Natural killer cell (primary cell): Measurements from ENCODE around the gene MFSD2A. TPM values are rescaled to one million over a fixed set of nuclear protein-coding genes. Genes with fewer than 3 reads are reported as not detected.

Source experiments
- ATAC-seq, 3 donors: fragments of 150-1000 bp in 2 of 3; fragments of 200-7000 bp in 1 of 3; cut with Tn5 transposase; 1 replicate in 1 of 3; 2 replicates in 2 of 3; pipeline ENCODE4 v1.10.0; 2021; ENCODE audit warnings: mild to moderate bottlenecking in 2 of 3, moderate library complexity in 2 of 3
- DNase-seq, 2 donors: peaks; one replicate each; pipeline versions ENCODE4 v3.0.0 to v3.0.0-alpha.2; 2013 to 2021; ENCODE audit warnings: mixed read lengths in 1 of 2
- H3K27ac ChIP-seq: one replicate; pipeline ENCODE4 v1.5.1; 2013; ENCODE audit warnings: mild to moderate bottlenecking, low read length
- H3K27me3 ChIP-seq: one replicate; pipeline ENCODE4 v1.6.1; 2013; ENCODE audit warnings: low read length; ENCODE audit not compliant: control insufficient read depth, insufficient read depth
- H3K36me3 ChIP-seq: one replicate; pipeline ENCODE4 v1.6.1; 2013; ENCODE audit warnings: low read length; ENCODE audit not compliant: control insufficient read depth, insufficient read depth
- H3K4me1 ChIP-seq: one replicate; pipeline ENCODE4 v1.6.1; 2013; ENCODE audit warnings: low read length; ENCODE audit not compliant: control insufficient read depth, insufficient read depth
- H3K4me3 ChIP-seq: one replicate; pipeline ENCODE4 v1.5.1; 2013; ENCODE audit warnings: low read length
- H3K9me3 ChIP-seq: one replicate; pipeline ENCODE4 v1.6.1; 2013; ENCODE audit warnings: low read length; ENCODE audit not compliant: control insufficient read depth, insufficient read depth
- H3K27ac Mint-ChIP-seq, 2 donors: one replicate each; pipeline ENCODE4 v1.8.0; 2022; ENCODE audit warnings: mild to moderate bottlenecking in 2 of 2, mixed read lengths in 2 of 2, moderate library complexity in 1 of 2
- H3K27me3 Mint-ChIP-seq, 2 donors: one replicate each; pipeline ENCODE4 v1.8.0; 2022; ENCODE audit warnings: low read depth in 2 of 2, mixed read lengths in 2 of 2
- H3K36me3 Mint-ChIP-seq: one replicate; pipeline ENCODE4 v1.8.0; 2022; ENCODE audit warnings: mixed read lengths
- H3K4me1 Mint-ChIP-seq, 2 donors: one replicate each; pipeline ENCODE4 v1.8.0; 2022; ENCODE audit warnings: mixed read lengths in 2 of 2
- H3K4me3 Mint-ChIP-seq: one replicate; pipeline ENCODE4 v1.8.0; 2022; ENCODE audit warnings: mild to moderate bottlenecking, moderate library complexity, mixed read lengths
- H3K9me3 Mint-ChIP-seq, 2 donors: one replicate each; pipeline ENCODE4 v1.8.0; 2022; ENCODE audit warnings: mixed read lengths in 2 of 2
- CTCF ChIP-seq: fragments of 200-600 bp; IDR thresholded peaks from one replicate; pipeline ENCODE4 v1.8.0; 2022; ENCODE audit warnings: antibody characterized with exemption
- WGBS: methylation state at CpG from one replicate; pipeline ENCODE4 v1.1.7; 2013; ENCODE audit warnings: missing lambda C conversion rate; ENCODE audit not compliant: insufficient coverage; 5-methylcytosine and 5-hydroxymethylcytosine counted together
- intact Hi-C: fragments of 100-400 bp; cut with micrococcal nuclease; formaldehyde crosslinking; loops from one replicate; pipeline ENCODE4 v1.14.2; 2022
- total RNA-seq, 4 donors: library from RNA; stranded (reverse); fragments of 120-200 nt in 1 of 4; gene quantifications; one replicate each; pipeline versions ENCODE4 v1.2.3 to v1.2.4, GENCODE V29; 2013 to 2022

The MFSD2A gene
- total RNA-seq, 3 donors from 2014 or later (not counting 1 experiment from before 2014, with no cell fraction given) = 2.8 to 4.4 (median 3.7) TPM

GRCh38 chr1:39951926-39952325 is 3.0 kb upstream of the MFSD2A start:
- ATAC-seq = no peak
- peaks cover 20% of the 10 kb centered on the region for H3K4me1 ChIP-seq
- Mint-ChIP-seq H3K27me3 (peaks cover 0 to 3% of the 10 kb centered on the region in 2 donors), H3K9me3 (no peaks in the 10 kb centered on the region), H3K4me1 (peaks cover 20 to 22% of the 10 kb centered on the region in 2 donors), H3K36me3 (no peaks in the 10 kb centered on the region), H3K4me3 (no peak overlapping the region), H3K27ac (no peak overlapping the region)
- no peak overlapping the region for H3K27ac ChIP-seq
- no peak overlapping the region for H3K4me3 ChIP-seq
- H3K36me3 ChIP-seq = no peaks in the 10 kb centered on the region
- TF ChIP-seq CTCF = no peak
- H3K27me3 ChIP-seq = no peaks in the 10 kb centered on the region
- intact Hi-C loops = no loop called here
- no peak for DNase-seq
- 100% methylated on average over 1 of the region's 3 CpGs for WGBS
- no peaks in the 10 kb centered on the region for H3K9me3 ChIP-seq

GRCh38 chr1:39952359-39953110 is 2.4 kb upstream of the MFSD2A start:
- intact Hi-C loops = no loop called here

GRCh38 chr1:39954324-39954869 is 548 bp upstream of the MFSD2A start:
- Mint-ChIP-seq H3K4me1 (peaks cover 20 to 22% of the 10 kb centered on the region in 2 donors), H3K36me3 (no peaks in the 10 kb centered on the region), H3K27ac (peak overlapping the region in 1 of 2 donors; percentile 12), H3K9me3 (no peaks in the 10 kb centered on the region), H3K27me3 (peaks cover 0 to 3% of the 10 kb centered on the region in 2 donors), H3K4me3 (peak overlapping the region; percentile 94)
- Histone ChIP-seq H3K4me1 (peaks cover 20% of the 10 kb centered on the region), H3K9me3 (no peaks in the 10 kb centered on the region), H3K36me3 (no peaks in the 10 kb centered on the region), H3K27me3 (no peaks in the 10 kb centered on the region), H3K4me3 (peak overlapping the region; percentile 66), H3K27ac (no peak overlapping the region)
- TF ChIP-seq CTCF = no peak
- DNase-seq (no peak), ATAC-seq (no peak)
- 56% methylated on average over 16 of the region's 17 CpGs for WGBS
- intact Hi-C loops = no loop called here

More at GRCh38 chr1:39952359-39953110, 2.4 kb upstream of the MFSD2A start:
- Histone ChIP-seq H3K4me1 (peaks cover 20% of the 10 kb centered on the region), H3K27me3 (no peaks in the 10 kb centered on the region), H3K27ac (no peak overlapping the region), H3K9me3 (no peaks in the 10 kb centered on the region), H3K36me3 (no peaks in the 10 kb centered on the region), H3K4me3 (no peak overlapping the region)
- H3K27ac Mint-ChIP-seq = no peak overlapping the region
- no peaks in the 10 kb centered on the region for H3K36me3 Mint-ChIP-seq
- H3K4me1 Mint-ChIP-seq = peaks cover 20 to 22% of the 10 kb centered on the region in 2 donors
- peaks cover 0 to 3% of the 10 kb centered on the region in 2 donors for H3K27me3 Mint-ChIP-seq
- DNase-seq (no peak), ATAC-seq (no peak)
- no peak overlapping the region for H3K4me3 Mint-ChIP-seq
- 95% methylated on average over 8 of the region's 8 CpGs for whole genome bisulfite sequencing
- no peak for TF ChIP-seq CTCF
- H3K9me3 Mint-ChIP-seq = no peaks in the 10 kb centered on the region
